ENCODE data around the gene RAP2C.
"Not testable (repeated sequence)": the region's sequence is repeated elsewhere in the genome, so short reads cannot be mapped to it uniquely, and the experiment has no call there.

RAP2C gene

DNA sequence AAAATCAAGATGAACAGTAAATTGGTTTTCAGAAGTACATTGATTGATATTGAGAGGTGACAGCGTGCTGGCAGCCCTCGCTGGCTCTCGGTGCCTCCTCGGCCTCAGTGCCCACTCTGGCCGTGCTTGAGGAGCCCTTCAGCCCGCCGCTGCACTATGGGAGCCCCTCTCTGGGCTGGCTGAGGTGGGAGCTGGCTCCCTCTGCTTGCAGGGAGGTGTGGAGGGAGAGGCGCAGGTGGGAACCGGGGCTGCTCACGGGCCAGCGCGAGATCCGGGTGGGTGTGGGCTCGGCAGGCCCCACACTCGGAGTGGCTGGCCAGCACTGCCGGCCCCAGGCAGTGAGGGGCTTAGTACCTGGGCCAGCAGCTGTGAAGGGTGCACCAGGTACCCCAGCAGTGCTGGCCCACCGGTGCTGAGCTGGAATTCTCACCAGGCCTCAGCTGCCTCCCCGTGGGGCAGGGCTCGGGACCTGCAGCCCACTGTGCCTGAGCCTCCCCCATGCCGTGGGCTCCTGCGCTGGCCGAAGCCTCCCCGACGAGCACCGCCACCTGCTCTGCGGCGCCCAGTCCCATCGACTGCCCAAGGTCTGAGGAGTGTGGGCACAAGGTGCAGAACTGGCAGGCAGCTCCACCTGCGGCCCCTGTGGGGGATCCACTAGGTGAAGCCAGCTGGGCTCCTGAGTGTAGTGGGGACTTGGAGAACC, 25.2 kb downstream of the RAP2C start:
- no peak for DNase-seq

DNA sequence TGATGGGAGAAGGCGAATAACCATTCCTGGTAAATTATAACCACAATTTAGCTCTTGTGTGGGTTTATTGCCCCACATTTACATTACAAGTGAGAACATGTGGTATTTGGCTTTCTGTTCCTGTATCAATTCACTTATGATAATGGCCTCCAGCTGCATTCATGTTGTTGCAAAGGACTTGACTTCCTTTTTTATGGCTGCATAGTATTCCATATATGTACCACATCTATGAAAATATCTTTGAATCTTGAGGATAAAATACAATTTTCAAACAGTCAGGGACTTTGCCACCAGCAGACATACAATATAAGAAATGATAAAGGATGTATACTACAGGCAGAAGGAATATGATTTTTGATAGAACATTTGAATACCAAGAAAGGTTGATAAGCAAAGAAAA, 27.3 kb downstream of the RAP2C start:
- no peak for DNase-seq

DNA sequence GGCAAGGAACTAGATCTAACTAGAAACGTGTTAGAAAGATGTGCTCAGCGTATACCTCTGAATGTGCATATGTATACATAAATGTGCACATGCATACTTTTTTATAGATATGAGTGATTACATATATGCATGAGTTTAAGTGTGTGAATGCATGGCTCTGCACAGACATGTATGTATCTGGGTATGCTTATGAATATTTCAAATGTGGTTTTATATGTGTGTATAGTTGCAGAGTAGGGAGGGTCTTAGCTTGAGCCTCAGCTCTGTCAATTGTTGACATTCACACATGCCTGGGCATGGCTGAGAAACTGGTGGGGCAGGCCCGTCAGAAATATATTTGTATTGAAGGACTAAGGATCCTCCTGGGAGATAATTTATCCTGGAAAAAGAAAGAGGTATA, 31.1 kb downstream of the RAP2C start:
- no peak for DNase-seq

DNA sequence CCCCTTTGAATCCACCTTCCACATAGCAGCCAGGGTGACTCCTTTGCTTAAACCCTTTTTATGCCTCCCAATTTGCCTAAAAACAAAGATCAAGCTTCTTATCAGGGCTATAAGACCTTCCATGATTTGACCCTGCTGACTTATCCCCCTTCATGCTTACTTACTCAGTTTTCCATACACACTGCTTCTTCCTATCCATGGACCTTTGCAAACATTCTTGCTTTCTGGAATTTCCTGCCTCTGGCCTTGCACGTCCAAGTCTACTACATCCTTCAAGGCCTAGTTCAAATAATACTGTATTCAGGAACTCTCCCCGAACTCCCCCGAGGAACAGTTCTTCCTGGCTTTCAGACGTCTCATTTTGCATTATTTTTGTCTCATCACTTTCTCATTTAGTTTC, 31.8 kb downstream of the RAP2C start:
- DNase-seq = no peak

DNA sequence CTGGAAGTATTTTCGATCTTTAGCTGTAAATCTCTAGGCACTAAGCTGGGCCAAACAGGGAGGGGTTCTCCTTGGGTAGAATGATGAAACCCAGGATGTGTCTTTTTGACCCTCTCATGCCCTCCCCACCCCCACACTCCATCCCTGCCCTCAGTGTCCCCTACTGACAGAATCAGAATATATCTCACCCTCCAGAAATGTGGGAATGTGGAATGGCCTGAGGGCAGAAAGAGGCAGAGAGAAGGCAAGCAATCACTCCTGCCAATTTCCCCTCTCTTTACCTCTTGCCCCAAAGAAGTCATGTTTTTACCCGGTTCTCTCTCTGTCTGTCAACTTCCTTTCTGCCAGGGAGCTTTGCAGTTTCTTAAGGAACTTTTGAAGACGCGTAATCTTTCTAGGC, 34.4 kb downstream of the RAP2C start:
- DNase-seq = no peak

DNA sequence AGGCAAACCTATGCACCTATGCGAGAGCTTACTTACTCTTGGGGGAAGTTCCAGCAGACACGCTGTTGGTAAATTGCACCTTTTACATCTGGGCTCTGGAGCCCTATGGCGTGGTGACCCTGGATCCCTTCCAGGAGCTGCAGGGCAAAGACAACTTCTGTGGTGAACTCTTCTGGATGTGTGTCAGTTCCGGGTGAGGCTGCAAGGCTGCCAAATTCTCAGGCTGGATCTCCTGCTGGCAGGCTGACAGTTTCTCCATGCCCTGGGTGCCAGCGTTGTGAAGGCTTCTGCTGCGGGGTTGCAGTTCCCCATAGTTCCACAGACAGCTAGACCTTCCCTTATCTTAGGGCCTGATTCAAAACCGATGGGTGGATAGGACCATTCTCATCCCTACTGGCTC, 37.9 kb downstream of the RAP2C start:
- no peak for DNase-seq

DNA sequence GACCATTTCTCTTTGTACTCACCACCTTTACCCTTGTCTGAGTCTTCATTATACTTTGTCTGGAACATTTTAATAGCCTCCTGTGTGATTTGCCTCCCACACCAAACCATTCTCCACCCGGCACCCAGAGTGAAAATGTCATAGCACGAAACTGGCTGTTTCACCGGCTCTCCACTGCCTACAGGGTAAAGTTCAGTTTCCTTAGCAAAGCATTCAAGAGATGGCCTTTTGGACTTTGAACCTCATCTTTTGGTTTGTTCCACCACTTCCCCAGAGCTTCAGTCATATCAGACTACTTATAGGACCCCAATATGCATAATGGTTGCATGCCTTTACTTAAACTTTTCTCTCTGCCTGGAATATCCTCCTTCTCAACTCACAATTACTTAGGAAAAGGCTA, 38.3 kb downstream of the RAP2C start:
- DNase-seq = no peak

DNA sequence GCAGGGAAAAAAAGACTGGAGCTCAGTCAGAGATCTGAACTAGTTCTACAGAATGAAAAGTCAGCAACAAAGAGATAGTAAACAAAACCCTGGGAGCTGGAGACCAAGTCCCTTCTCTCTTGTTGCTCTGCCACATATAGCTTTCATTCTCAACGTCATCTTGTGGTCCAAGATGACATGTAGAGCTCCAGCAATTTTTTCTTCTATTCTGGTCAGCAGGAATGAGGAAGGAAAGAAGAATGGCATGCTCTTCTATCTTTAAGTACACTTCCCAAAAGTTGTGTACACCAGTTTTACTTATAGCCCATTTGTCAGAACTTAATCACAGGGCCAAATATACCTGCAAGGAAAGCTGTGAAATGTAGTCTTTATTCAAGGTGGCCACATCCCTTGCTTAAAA, 45.6 kb downstream of the RAP2C start:
- DNase-seq = no peak

DNA sequence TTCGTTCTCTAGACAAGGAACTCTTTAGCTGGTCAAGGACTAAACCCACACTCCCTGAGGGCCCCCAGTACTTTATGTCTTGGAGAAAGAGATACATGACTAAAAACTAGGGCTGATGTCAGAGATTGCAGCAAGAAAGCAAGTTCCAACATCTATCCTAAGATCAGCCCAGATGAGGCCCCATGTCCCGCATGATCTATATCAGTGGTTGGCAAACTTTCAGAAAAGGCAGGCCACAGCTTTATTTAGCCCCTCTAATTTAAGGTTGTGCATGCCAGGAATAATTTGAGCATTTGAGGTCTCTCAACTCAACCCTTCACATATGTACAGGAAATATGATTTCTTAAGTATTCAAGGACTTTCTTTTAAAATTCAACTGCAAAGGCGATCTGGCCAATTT, 47.4 kb downstream of the RAP2C start:
- DNase-seq = no peak

DNA sequence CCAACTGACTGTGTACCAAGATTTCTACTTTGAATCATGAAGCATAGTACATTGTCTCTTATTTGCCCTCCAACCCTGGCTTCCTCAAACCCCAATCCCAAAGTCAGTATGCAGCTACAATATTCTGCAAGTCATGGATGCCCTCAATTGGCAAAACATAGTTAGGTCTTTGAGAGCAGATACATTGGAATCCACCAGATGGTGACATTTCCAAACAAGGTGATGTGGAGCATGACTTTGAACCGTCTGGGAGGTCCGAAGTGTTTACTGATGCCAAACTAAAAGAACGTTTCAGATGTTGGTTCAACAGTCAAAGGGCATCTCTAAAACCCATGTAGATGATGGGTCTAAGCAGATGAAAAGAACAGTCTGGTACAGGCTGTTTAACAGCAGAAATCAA, 47.8 kb downstream of the RAP2C start:
- DNase-seq = no peak

DNA sequence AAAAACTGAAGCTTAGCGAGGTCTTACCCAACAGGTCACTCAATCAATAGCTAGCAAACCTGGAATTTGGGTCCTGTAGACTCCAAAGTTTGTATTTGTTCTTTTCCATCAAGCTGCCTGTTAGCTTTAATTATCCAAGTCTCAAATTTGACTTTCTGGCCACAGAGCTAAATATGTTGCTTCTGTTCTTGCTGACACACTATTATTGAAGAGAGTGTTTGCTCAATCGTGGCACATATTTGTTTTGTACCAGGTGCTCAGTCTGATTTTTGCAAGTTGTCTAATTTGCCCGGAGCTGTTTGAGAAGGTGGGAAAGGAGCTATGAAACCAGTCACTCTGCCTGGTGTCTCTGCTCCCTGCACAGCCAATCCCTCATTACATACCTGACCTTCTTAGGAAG, 49.7 kb downstream of the RAP2C start:
- DNase-seq = peak; percentile 53

DNA sequence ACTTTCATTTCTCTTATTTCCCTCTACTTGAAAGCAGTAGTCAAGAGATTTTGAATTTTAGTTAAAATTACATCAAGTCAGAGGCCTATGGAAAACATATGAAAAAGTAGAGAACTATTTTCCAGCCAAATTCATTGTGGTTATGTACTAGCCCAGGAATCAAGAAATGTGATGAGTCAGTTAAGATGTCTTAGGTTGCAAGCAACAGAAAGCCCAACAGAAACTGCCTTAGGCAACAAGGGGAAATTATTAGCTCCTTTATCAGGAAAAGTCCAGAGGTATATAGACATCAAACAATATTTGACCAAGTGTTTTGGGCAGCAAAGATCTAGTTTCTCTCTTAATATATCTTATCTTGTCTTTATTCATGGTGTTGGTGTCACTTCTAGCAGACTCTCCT, 53.6 kb downstream of the RAP2C start:
- no peak for DNase-seq

DNA sequence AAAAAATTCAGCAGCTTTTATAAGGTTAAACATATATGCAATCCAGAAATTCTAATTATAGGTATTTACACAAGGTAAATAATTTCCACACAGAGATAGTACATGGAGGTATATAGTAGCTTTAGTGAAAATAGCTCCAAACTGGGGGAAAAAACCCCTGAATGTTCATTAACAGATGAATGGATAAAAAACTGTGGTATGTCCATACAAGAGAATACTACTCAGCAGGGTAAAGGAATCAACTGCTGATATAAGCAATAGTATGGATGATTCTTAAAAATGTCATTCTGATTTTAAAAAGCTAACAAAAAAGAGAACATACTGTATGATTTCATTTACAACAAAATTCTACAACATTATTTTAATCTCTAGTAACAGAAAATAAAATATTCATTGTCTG, 54.2 kb downstream of the RAP2C start:
- no peak for DNase-seq

DNA sequence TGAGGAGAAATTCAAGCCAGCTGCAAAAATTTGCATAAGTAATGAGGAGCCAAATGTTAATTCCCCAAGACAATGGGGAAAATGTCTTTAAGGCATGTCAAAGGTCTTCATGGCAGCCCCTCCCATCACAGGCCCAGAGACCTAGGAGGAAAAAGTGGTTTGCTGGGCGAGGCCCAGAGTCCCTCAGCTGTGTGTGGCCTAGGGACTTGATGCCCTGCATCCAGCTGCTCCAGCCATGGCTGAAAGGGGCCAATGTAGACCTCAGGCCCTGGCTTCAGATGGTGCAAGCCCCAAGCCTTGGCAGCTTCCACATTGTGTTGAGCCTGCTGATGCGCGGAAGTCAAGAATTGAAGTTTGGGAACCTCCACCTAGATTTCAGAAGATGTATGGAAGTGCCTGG, 56.2 kb downstream of the RAP2C start:
- not testable (repeated sequence) for DNase-seq

DNA sequence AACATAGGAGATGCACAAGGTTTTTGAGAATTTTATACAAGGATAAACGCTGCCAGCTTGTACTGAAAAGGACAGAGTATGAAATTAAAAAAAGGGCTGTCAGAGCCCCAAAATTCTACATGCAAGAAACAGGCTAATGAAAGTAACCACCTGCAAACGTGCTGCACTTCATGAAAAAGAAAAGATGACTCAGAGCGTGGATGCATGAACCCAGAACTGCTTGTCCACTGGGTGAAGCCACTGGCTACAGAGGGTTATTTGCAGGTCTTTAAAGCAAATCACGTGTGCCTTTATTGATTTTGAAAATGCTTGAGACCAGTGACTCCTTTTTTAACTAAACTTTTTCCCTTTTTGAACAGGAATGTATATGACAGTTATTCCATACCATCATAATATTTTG, 66.1 kb downstream of the RAP2C start:
- no peak for DNase-seq
